LNCaP clone FGC (cell line): ENCODE results near the gene MAN1C1.
A peak's percentile ranks its signal among the peaks of the same experiment; 100 is the strongest.

Source experiments
- DNase-seq: peaks from one replicate; pipeline ENCODE4 v3.0.0-alpha.2; 2011; ENCODE audit warnings: low read depth
- H3K4me3 ChIP-seq: 2 replicates; pipeline ENCODE4 v1.5.1; 2011; ENCODE audit warnings: mild to moderate bottlenecking, low read depth, low read length, control low read depth
- TF ChIP-seq, protein P1 (sequence below): IDR thresholded peaks from 2 replicates; pipeline ENCODE4 v1.5.1; 2012; ENCODE audit warnings: mild to moderate bottlenecking; ENCODE audit not compliant: control insufficient read depth, insufficient read depth; ENCODE audit errors: extremely low read depth

Gene MAN1C1

DNA sequence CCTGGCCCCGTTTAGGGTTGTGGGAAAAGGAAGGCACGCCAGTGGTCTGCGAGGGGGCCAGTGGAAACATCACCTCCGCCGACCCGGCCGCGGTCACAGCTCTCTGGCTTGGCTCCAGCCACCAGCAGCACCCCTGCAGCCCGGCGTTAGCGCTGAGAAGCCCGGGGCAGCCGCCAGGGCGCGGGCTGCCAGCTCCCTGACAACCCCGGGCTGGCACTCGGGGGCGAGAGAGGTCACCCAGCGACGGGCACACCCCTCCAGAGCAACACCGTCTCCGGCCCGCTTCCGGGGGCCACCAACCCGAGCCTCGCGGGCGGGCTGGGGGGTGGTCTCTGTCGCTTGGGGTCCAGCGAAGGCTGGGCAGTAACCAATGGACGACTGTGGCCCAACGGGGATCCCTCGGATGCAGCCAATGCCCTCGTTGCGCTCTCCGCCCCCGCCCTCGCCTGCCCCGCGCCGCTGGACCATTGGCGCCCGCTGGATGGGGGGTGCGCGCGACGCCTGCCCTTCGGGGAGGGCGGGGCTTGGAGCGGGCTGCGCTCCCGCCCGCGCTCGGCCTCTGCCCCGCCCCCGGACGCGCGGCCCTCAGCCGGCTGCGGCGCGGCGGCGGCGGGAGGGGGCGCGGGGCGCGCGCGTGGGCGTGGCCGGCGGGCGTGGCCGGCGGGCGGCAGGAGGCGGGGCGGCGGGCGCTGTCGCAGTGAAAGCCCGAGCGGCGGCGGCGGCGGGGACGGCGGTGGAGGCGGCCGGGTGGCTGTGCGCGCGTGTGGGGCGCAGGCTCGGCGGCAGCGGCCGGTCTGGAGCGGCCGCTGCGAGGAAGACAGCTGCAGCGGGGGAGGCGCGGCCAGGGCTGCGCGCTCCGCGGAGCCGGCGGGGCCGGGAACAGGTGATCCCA, at the start of gene MAN1C1:
Gene MAN1C1, plus strand, starts transcription at position 697 of the 892 bp plus-strand sequence. CDS start 1,007 bp downstream, outside the sequence.
- no peak for DNase-seq
- H3K4me3 ChIP-seq = peak within 1 kb of the TSS; percentile 54
- TF ChIP-seq, protein P1, sequence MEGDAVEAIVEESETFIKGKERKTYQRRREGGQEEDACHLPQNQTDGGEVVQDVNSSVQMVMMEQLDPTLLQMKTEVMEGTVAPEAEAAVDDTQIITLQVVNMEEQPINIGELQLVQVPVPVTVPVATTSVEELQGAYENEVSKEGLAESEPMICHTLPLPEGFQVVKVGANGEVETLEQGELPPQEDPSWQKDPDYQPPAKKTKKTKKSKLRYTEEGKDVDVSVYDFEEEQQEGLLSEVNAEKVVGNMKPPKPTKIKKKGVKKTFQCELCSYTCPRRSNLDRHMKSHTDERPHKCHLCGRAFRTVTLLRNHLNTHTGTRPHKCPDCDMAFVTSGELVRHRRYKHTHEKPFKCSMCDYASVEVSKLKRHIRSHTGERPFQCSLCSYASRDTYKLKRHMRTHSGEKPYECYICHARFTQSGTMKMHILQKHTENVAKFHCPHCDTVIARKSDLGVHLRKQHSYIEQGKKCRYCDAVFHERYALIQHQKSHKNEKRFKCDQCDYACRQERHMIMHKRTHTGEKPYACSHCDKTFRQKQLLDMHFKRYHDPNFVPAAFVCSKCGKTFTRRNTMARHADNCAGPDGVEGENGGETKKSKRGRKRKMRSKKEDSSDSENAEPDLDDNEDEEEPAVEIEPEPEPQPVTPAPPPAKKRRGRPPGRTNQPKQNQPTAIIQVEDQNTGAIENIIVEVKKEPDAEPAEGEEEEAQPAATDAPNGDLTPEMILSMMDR = no peak

DNA sequence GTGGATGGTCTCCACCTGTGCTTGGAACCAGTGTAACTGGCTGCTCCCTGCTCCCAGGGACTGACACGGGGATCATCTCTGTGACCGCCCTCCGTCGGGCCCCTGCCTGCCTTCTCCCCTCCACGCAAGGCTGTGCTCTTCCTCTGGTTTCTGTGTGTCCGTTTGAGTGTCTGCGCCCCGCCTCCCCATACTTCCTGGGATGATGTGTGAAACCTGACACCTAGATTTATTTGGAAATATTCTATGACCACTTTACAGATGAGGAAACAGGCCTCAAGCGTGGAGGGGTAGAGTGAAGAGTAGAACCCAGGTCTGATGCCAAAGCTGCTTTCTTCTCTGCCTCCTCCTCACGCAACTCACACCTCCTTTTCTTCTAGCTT, 48.9 kb upstream of the MAN1C1 start:
- TF ChIP-seq, protein P1 = no peak
- no peak overlapping the region for H3K4me3 ChIP-seq
- no peak for DNase-seq

DNA sequence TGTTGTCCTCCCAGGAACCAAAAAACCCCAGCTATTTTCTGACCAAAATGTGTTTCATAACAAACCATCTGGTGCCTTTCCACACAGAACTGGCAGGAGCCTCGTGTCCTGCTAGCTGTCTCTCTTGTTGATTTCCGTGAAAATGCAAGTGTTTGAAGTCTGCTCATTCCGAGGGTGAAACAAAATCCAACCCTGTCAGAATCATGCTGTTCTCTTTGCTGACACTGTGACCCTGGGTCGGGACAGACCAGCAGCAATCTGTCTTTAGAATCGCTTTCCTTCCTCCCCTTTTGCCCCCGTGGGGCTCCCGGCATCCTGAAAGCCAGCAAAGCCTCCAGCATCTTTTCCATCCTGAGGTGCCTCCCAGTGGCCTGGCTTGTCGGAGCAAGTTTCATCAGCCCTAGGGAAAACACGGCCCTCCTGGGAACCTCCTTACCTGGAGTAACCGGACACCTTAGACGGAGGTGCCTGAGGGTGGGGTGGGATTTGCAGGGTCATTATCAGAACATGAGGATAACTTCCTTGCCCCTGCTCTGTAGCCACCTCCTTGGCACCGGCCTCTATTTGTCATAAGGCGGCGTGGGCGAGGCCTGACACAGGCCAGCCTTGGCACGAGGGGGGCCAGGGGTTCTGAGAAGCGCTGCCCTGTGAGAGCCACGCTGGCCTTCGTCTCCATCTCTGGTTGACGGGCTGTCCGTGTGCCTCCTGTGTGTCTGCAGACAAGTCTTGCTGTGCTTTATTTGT, 48.3 kb upstream of the MAN1C1 start:
- TF ChIP-seq, protein P1 = no peak
- DNase-seq = peak; percentile 34
- no peak overlapping the region for H3K4me3 ChIP-seq

DNA sequence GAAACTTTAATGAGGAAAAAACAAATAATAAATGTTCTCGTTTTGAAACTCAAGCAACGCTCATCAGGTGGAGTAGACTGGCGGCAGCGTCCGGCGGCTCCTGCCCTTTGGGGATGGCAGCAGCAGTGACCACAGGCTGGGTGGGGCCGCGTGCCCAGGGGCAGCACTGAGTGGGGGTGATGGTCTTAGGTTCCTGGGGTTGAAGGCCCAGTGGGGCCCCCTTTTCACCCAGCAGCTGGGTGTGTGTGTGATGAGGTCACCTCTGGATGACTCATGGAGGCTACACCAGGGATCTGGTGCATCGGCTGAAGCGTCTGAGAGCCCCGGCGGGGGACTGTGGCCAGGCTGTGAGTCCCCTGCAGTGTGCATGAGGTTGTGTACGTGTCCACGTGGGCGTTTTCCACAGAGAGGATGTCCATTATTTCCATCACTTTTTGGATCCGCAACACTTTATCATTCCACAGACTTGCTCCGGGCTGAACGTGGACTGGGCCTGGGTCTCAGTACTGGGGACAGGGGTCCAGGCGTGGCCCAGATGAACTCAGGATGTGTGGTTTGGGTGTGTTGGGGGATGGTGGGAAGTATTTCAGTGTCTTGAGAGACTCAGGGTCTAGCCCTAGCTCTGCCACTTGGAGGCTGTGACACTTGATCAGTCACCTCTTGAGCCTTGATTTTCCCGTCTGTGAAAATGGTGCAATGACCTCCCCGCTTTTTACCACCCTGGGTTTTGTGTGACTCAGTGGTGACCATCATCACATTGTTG, 47.6 kb upstream of the MAN1C1 start:
- TF ChIP-seq, protein P1 = no peak
- H3K4me3 ChIP-seq = no peak overlapping the region
- DNase-seq = no peak

DNA sequence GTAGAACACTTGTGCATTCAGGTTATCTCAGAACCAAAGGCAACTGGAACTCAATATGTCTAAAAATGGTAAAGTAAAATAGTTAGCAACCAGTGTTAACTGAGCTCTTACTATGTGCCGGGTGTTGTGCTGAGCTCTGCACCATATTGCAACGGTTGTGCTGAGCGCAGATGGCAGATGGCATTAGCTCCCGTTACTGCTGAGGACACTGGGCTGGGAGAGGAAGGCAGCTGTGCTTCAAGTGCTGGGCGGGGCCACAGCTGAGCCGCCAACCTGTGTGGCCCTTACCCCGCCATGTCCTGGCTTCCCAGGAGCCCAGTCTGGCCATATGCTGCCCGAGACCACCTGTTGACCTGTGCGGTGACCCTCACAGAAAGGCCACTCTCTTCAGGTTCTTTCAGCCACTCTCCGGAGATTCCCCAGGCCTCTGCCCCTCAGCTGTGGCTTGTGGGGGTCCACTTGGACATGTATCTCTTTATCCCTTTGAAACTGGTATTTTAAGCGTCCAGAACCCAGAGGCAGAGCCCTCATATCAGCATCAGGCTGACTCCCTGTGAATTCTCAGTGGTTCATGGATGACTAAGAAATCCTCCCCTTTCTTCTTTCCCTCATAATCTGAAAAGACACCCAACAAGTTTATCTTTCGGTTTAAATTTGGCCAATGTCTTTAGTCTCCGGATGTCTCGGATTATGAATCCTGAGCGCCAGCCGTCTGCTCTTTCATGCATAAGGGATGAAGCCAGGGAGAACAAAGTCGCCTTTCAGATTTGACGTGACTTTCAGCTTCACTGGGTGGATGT, 46.8 kb upstream of the MAN1C1 start:
- no peak for DNase-seq
- H3K4me3 ChIP-seq = no peak overlapping the region
- TF ChIP-seq, protein P1 = no peak

DNA sequence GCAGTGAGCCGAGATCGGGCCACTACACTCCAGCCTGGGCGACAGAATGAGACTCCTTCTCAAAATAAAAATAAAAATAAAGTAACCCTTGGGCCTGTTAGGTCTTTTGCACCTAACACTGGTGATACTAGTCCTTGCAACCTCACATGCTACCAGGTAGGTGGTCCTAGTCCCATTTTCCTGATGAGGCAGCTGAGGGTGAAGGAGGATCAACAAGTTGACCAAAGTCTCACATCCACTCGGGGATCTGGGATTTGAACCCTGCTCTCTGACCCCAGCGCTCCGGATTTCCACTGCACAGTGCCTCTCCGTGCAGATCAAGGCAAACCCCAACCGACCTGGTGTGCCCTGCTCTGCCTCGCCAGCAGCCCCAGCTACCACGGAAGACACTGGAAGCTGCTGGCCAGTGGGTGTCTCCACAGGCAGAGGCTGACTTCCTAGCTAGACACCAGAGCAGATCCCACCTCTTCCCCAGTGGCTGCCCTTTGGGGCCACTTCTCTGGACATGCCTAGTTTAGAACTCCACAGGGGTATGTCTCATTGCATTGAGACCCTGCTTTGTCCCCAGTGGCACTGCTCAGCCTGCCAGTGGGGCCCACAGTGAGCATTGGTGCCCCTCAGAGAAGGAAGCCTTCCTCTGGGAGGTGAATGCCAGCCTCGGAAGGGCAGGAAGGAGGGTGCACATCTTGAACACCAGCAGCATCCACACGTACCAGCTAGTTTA, 45.6 kb upstream of the MAN1C1 start:
- TF ChIP-seq, protein P1 = no peak
- H3K4me3 ChIP-seq = no peak overlapping the region
- no peak for DNase-seq
